NCI-H1417 (cell line): Measurements from ENCODE around the gene MATN4.

Source experiments
- DNase-seq, 3 experiments: peaks; one replicate each; lab custom pipeline; 2025; lab: John Stamatoyannopoulos, UW

The MATN4 gene

GRCh38 chr20:45340951-45341350, 32.9 kb upstream of the MATN4 start:
- DNase-seq, result peak in 1 of 3 experiments; percentile 19

GRCh38 chr20:45340236-45340847, 32.2 kb upstream of the MATN4 start:
- no peak for DNase-seq

- DNase-seq, result no peak
Observed at GRCh38 chr20:45339799-45340198, 31.7 kb upstream of the MATN4 start.

GRCh38 chr20:45339084-45339483, 31.0 kb upstream of the MATN4 start:
- DNase-seq, result no peak

GRCh38 chr20:45338121-45339030, 30.3 kb upstream of the MATN4 start:
- no peak for DNase-seq

GRCh38 chr20:45337367-45338120, 29.4 kb upstream of the MATN4 start:
- DNase-seq, result no peak

- no peak for DNase-seq
Observed at GRCh38 chr20:45336530-45337366, 28.6 kb upstream of the MATN4 start.

- no peak for DNase-seq
Observed at GRCh38 chr20:45330476-45330875, 22.4 kb upstream of the MATN4 start.

GRCh38 chr20:45329497-45330319, 21.6 kb upstream of the MATN4 start:
- DNase-seq, result no peak

- DNase-seq, result no peak
Observed at GRCh38 chr20:45328451-45328850, 20.4 kb upstream of the MATN4 start.

- DNase-seq, result no peak
Observed at GRCh38 chr20:45325371-45325770, 17.3 kb upstream of the MATN4 start.

- DNase-seq, result no peak
Observed at GRCh38 chr20:45323731-45324130, 15.6 kb upstream of the MATN4 start.

GRCh38 chr20:45322952-45323383, 14.9 kb upstream of the MATN4 start:
- peak in 2 of 3 experiments; percentile 38 to 64 for DNase-seq

- DNase-seq, result no peak
Observed at GRCh38 chr20:45320948-45321595, 13.0 kb upstream of the MATN4 start.

GRCh38 chr20:45318948-45319347, 10.8 kb upstream of the MATN4 start:
- DNase-seq, result no peak

- no peak for DNase-seq
Observed at GRCh38 chr20:45318386-45318939, 10.4 kb upstream of the MATN4 start.

- no peak for DNase-seq
Observed at GRCh38 chr20:45317826-45318225, 9.7 kb upstream of the MATN4 start.

- DNase-seq, result no peak
Observed at GRCh38 chr20:45316150-45317080, 8.3 kb upstream of the MATN4 start.

GRCh38 chr20:45315672-45316071, 7.6 kb upstream of the MATN4 start:
- DNase-seq, result no peak
